Embryonic facial prominence (tissue), 1 donor: ENCODE measurements around the gene VARS2.

Source experiments
- DNase-seq: peaks from one replicate; pipeline ENCODE4 v3.0.0-alpha.2; 2016; ENCODE audit errors: extremely low spot score

Gene VARS2

GRCh38 chr6:30928677-30929076 is 14.6 kb downstream of the VARS2 start:
- no peak for DNase-seq

- DNase-seq, result no peak
Measured at GRCh38 chr6:30930506-30930905, 16.5 kb downstream of the VARS2 start.

GRCh38 chr6:30931272-30931671 is 17.2 kb downstream of the VARS2 start:
- no peak for DNase-seq

GRCh38 chr6:30931969-30932645 is 18.1 kb downstream of the VARS2 start, which contains the start of gene SFTA2:
TSS of gene SFTA2 (minus strand) at chr6:30932170. CDS start at chr6:30932096, 74 bp downstream.
- no peak for DNase-seq

- DNase-seq, result no peak
Measured at GRCh38 chr6:30932665-30933365, 18.8 kb downstream of the VARS2 start.

GRCh38 chr6:30935018-30935417 is 21.0 kb downstream of the VARS2 start:
- DNase-seq, result no peak

- no peak for DNase-seq
Measured at GRCh38 chr6:30937265-30937664, 23.2 kb downstream of the VARS2 start.

GRCh38 chr6:30938730-30939129 is 24.7 kb downstream of the VARS2 start:
- no peak for DNase-seq

GRCh38 chr6:30939473-30939872 is 25.4 kb downstream of the VARS2 start:
- DNase-seq, result no peak

GRCh38 chr6:30940361-30940986 is 26.4 kb downstream of the VARS2 start, which contains the start of gene MUCL3:
TSS of gene MUCL3 (plus strand) at chr6:30940973. CDS start at chr6:30941000, 27 bp downstream.
- DNase-seq, result no peak

- DNase-seq, result no peak
Measured at GRCh38 chr6:30942338-30943060, 28.5 kb downstream of the VARS2 start.

GRCh38 chr6:30944051-30944450 is 30.0 kb downstream of the VARS2 start:
- DNase-seq, result no peak

GRCh38 chr6:30945281-30945680 is 31.2 kb downstream of the VARS2 start:
- DNase-seq, result no peak

GRCh38 chr6:30947231-30947630 is 33.2 kb downstream of the VARS2 start:
- DNase-seq, result no peak

GRCh38 chr6:30948811-30949210 is 34.8 kb downstream of the VARS2 start:
- no peak for DNase-seq

- DNase-seq, result no peak
Measured at GRCh38 chr6:30951907-30952469, 38.0 kb downstream of the VARS2 start.

GRCh38 chr6:30954631-30955366 is 40.8 kb downstream of the VARS2 start:
- no peak for DNase-seq

GRCh38 chr6:30955367-30956042 is 41.5 kb downstream of the VARS2 start:
- DNase-seq, result no peak

GRCh38 chr6:30957716-30958115 is 43.7 kb downstream of the VARS2 start:
- no peak for DNase-seq

- DNase-seq, result no peak
Measured at GRCh38 chr6:30960907-30961673, 47.1 kb downstream of the VARS2 start.
